SK-N-SH (cell line): Measurements from ENCODE around the gene CDIP1. TPM values are rescaled to one million over a fixed set of nuclear protein-coding genes. Genes with fewer than 3 reads are reported as not detected.
A peak's percentile ranks its signal among the peaks of the same experiment; 100 is the strongest.

Experiments used
- CTCF ChIA-PET: fragments of 300-600, 350-600 bp; formaldehyde crosslinking; extraction: SDS; loops from one replicate; lab custom pipeline; 2021; lab: Yijun Ruan, JAX
- POLR2A ChIA-PET: fragments of 350-600 bp; sonication (Branson Sonifier 250); formaldehyde crosslinking; extraction: SDS; loops from one replicate; lab custom pipeline; 2020; ENCODE audit warnings: antibody characterized with exemption, inconsistent platforms; lab: Yijun Ruan, JAX
- DNase-seq: peaks from one replicate; pipeline ENCODE4 v3.0.0; 2012
- H2AFZ ChIP-seq: fragments of 200-600 bp; sonication (generic); 2 replicates; pipeline ENCODE4 v1.8.1; 2016; ENCODE audit warnings: antibody characterized with exemption, mild to moderate bottlenecking, low read depth
- H3F3A ChIP-seq: fragments of 200-600 bp; sonication (generic); replicated peaks from 2 replicates; pipeline ENCODE3; 2016; ENCODE audit warnings: antibody characterized with exemption, mild to moderate bottlenecking; ENCODE audit not compliant: insufficient read depth
- H3K27ac ChIP-seq, 2 experiments: fragments of 200-500 bp in 1 of 2; fragments of 200-600 bp in 1 of 2; sonication (Bioruptor generic) in 1 of 2; sonication (generic), shearing (Covaris generic) in 1 of 2; 2 replicates each; pipeline versions ENCODE4 v1.5.1 to v1.6.1; 2014 to 2016; ENCODE audit warnings: low read depth in 2 of 2, inconsistent platforms in 1 of 2, low read length in 1 of 2, mild to moderate bottlenecking in 1 of 2, mixed read lengths in 1 of 2
- H3K27me3 ChIP-seq: fragments of 200-600 bp; sonication (generic), shearing (Covaris generic); 2 replicates; pipeline ENCODE4 v1.6.1; 2016; ENCODE audit warnings: mixed run types; ENCODE audit not compliant: insufficient read depth
- H3K36me3 ChIP-seq, 2 experiments: fragments of 200-500 bp in 1 of 2; fragments of 200-600 bp in 1 of 2; sonication (Bioruptor generic) in 1 of 2; sonication (generic) in 1 of 2; replicated peaks in 1 of 2; 2 replicates each; pipeline versions ENCODE3 to v1.5.1; 2014 to 2016; ENCODE audit warnings: low read length in 1 of 2, mild to moderate bottlenecking in 1 of 2; ENCODE audit not compliant: insufficient read depth in 2 of 2, control insufficient read depth in 1 of 2
- H3K4me1 ChIP-seq, 2 experiments: fragments of 200-500 bp in 1 of 2; fragments of 200-600 bp in 1 of 2; sonication (Bioruptor generic) in 1 of 2; sonication (generic), shearing (Covaris generic) in 1 of 2; 2 replicates each; pipeline versions ENCODE4 v1.5.1 to v1.6.1; 2014 to 2016; ENCODE audit warnings: low read depth in 1 of 2, low read length in 1 of 2, mixed run types in 1 of 2; ENCODE audit not compliant: insufficient read depth in 2 of 2, control insufficient read depth in 1 of 2
- H3K4me2 ChIP-seq: fragments of 200-600 bp; sonication (generic), shearing (Covaris generic); 2 replicates; pipeline ENCODE4 v1.6.1; 2017; ENCODE audit warnings: mixed run types
- H3K4me3 ChIP-seq, 2 experiments: fragments of 200-500 bp in 1 of 2; fragments of 200-600 bp in 1 of 2; sonication (Bioruptor generic) in 1 of 2; sonication (generic), shearing (Covaris generic) in 1 of 2; 2 replicates each; pipeline versions ENCODE4 v1.5.1 to v1.8.1; 2014 to 2016; ENCODE audit warnings: low read depth in 2 of 2, inconsistent platforms in 1 of 2, low read length in 1 of 2, mild to moderate bottlenecking in 1 of 2, mixed read lengths in 1 of 2, moderate library complexity in 1 of 2
- H3K79me2 ChIP-seq: fragments of 200-600 bp; sonication (generic); 2 replicates; pipeline ENCODE4 v1.8.1; 2017; ENCODE audit warnings: mild to moderate bottlenecking; ENCODE audit not compliant: insufficient read depth
- H3K9ac ChIP-seq: fragments of 200-600 bp; sonication (generic); 2 replicates; pipeline ENCODE4 v1.6.1; 2017; ENCODE audit warnings: mixed run types
- H3K9me2 ChIP-seq: fragments of 200-600 bp; sonication (generic); 2 replicates; pipeline ENCODE4 v1.6.1; 2017; ENCODE audit warnings: mixed run types
- H3K9me3 ChIP-seq: fragments of 200-600 bp; sonication (generic); 2 replicates; pipeline ENCODE4 v1.6.1; 2017; ENCODE audit warnings: mixed run types, mild to moderate bottlenecking, moderate library complexity
- H4K20me1 ChIP-seq: fragments of 200-600 bp; sonication (generic); 2 replicates; pipeline ENCODE4 v1.6.1; 2017; ENCODE audit warnings: mild to moderate bottlenecking, mixed run types; ENCODE audit not compliant: insufficient read depth
- NFIC ChIP-seq: IDR thresholded peaks from 2 replicates; pipeline ENCODE4 v1.4.0; 2012; ENCODE audit warnings: borderline replicate concordance
- NRF1 ChIP-seq: IDR thresholded peaks from 2 replicates; pipeline ENCODE4 v1.6.1; 2012; ENCODE audit warnings: low read depth, mild to moderate bottlenecking, low read length
- RAD21 ChIP-seq: IDR thresholded peaks from 2 replicates; pipeline ENCODE4 v1.6.1; 2012; ENCODE audit warnings: mild to moderate bottlenecking, low read length
- TEAD4 ChIP-seq: IDR thresholded peaks from 2 replicates; pipeline ENCODE4 v1.4.0; 2012; ENCODE audit warnings: mild to moderate bottlenecking, borderline replicate concordance; ENCODE audit not compliant: insufficient read depth
- WGBS: methylation state at CpG from one replicate; pipeline ENCODE4 v1.1.6; 2017; ENCODE audit warnings: low lambda C conversion rate; 5-methylcytosine and 5-hydroxymethylcytosine counted together
- polyA plus RNA-seq, 3 experiments: library from polyadenylated mRNA; depleted of rRNA; stranded (reverse); fragments of >200 nt; gene quantifications; 2 replicates each; pipeline ENCODE4 v1.2.3, GENCODE V29; 2012
- TF ChIP-seq, protein P1 (sequence below): fragments of 150-350 bp; IDR thresholded peaks from 2 replicates; pipeline ENCODE4 v1.6.1; 2016; ENCODE audit warnings: mild to moderate bottlenecking, low read depth, low read length

Gene CDIP1
- polyA plus RNA-seq, 1 of the 3 experiments (the other 2 are of a cell fraction) = 30.2 TPM

DNA sequence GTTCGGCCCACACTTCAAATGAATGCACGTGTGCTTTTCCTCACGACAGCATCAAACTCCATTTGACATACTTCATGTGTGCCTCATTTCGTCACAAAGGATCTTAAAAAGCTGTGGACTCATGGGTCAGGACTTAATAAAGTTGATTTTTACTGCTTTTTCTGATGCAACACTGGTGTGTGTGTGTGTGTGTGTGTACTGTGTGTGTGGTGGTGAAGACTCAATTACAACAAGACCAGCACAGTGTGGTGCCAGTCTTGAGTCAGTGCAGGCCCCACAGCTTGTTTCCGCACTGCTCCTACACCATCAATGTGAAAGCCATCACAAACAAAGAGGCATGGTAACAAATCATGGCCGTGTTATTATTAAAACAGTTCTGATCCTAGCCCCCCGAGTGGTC, 17.7 kb downstream of the CDIP1 start:
- Histone ChIP-seq H3K4me1 (peaks cover 0 to 20% of the 10 kb centered on the region in 2 experiments; a peak in 1 of 4 replicates), H3K27ac (no peak overlapping the region), H3K4me2 (no peak overlapping the region), H3K9ac (no peak overlapping the region), H4K20me1 (peaks cover 10% of the 10 kb centered on the region; the same call in 1 of the 2 replicates), H3F3A (no peaks in the 10 kb centered on the region), H3K36me3 (peaks cover 0 to 5% of the 10 kb centered on the region in 2 experiments), H3K27me3 (no peaks in the 10 kb centered on the region), H3K9me3 (no peaks in the 10 kb centered on the region), H2AFZ (no peak overlapping the region), H3K4me3 (no peak overlapping the region), H3K9me2 (no peaks in the 10 kb centered on the region), H3K79me2 (peaks cover 14% of the 10 kb centered on the region; the same call in 1 of the 2 replicates)
- POLR2A ChIA-PET = interaction anchor here (1.4 kb wide), 1 partner anchor 13 kb away, joined by 3 read pairs; no protein-coding TSS in a partner anchor
- DNase-seq = no peak
- TF ChIP-seq TEAD4 = no peak
- no peak for TF ChIP-seq NRF1
- TF ChIP-seq RAD21 = no peak
- CTCF ChIA-PET = interaction anchor here (0.6 to 3.7 kb wide), 4 partner anchors 14 to 129 kb away, joined by 3 to 15 read pairs (median 4); no protein-coding TSS in a partner anchor
- WGBS = 93% methylated on average over 7 of the region's 7 CpGs

DNA sequence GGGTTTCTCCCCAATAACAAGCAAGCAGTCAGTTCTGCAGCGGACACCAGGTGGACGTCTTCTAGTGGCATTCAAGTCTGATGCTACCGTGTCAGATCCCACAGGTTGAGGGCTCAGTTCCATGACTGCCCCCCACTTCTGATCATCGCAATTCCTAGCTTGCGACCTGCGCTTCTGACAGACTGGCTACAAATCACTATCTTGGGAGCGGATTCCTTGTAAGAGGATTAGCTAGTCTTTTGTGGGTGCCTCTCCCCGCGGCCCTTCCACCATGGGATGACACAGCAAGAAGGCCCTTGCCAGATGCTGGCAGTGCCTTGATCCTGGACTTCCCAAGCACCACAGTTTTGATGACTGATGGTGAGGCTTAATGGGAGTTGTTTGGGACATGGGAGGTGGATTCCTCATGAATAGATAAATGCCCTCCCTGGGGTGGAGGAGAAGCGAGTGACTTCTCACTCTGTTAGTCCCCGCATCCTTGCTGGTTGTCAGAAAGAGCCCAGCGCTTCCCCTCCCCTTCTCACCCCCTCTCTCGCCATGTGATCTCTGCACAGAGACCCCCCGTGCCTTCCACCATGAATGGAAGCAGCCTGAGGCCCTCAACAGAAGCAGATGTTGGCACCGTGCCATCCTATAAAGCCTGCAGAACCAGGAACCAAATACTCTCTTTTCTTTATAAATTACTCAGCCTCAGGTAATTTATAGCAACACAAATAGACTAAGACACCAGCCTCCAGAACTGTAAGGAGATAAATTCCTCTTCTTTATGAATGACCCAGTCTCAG, 19.1 kb downstream of the CDIP1 start:
- Histone ChIP-seq H3K9ac (no peak overlapping the region), H3K9me2 (no peaks in the 10 kb centered on the region), H4K20me1 (peaks cover 10% of the 10 kb centered on the region; the same call in 1 of the 2 replicates), H3K9me3 (no peaks in the 10 kb centered on the region), H3K36me3 (peaks cover 0 to 5% of the 10 kb centered on the region in 2 experiments), H2AFZ (no peak overlapping the region), H3K27ac (no peak overlapping the region), H3K4me2 (no peak overlapping the region), H3F3A (peaks cover 4% of the 10 kb centered on the region), H3K4me1 (peaks cover 0 to 20% of the 10 kb centered on the region in 2 experiments; a peak in 1 of 4 replicates), H3K79me2 (peaks cover 14% of the 10 kb centered on the region; the same call in 1 of the 2 replicates), H3K4me3 (no peak overlapping the region), H3K27me3 (no peaks in the 10 kb centered on the region)
- ChIA-PET POLR2A (no interaction called here), CTCF (interaction anchor here (0.8 to 3.4 kb wide), 7 partner anchors 20 to 429 kb away, joined by 3 to 30 read pairs (median 6); no protein-coding TSS in a partner anchor)
- TF ChIP-seq, protein P1, sequence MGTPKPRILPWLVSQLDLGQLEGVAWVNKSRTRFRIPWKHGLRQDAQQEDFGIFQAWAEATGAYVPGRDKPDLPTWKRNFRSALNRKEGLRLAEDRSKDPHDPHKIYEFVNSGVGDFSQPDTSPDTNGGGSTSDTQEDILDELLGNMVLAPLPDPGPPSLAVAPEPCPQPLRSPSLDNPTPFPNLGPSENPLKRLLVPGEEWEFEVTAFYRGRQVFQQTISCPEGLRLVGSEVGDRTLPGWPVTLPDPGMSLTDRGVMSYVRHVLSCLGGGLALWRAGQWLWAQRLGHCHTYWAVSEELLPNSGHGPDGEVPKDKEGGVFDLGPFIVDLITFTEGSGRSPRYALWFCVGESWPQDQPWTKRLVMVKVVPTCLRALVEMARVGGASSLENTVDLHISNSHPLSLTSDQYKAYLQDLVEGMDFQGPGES = no peak
- peak; percentile 14 for TF ChIP-seq NFIC
- DNase-seq = no peak
- WGBS = 85% methylated on average over 10 of the region's 15 CpGs
